Testis (tissue), 3 donors: ENCODE measurements around the gene FBXO38. TPM values are rescaled to one million over a fixed set of nuclear protein-coding genes. Genes with fewer than 3 reads are reported as not detected.

Experiments used
- DNase-seq: peaks from one replicate; pipeline ENCODE4 v3.0.0-alpha.2; 2019
- H3K27ac ChIP-seq, 2 donors: fragments of 200-600 bp; sonication (generic); one replicate each; pipeline ENCODE4 v1.5.1; 2019
- H3K27me3 ChIP-seq: fragments of 200-600 bp; sonication (generic); one replicate; pipeline ENCODE4 v1.5.1; 2019
- H3K36me3 ChIP-seq: fragments of 200-600 bp; sonication (generic); one replicate; pipeline ENCODE4 v1.5.1; 2017; ENCODE audit warnings: low read depth; ENCODE audit errors: missing control alignments
- H3K4me1 ChIP-seq: fragments of 200-600 bp; sonication (generic); one replicate; pipeline ENCODE4 v1.5.1; 2019
- H3K4me3 ChIP-seq, 2 donors: fragments of 200-600 bp; sonication (generic); one replicate each; pipeline ENCODE4 v1.5.1; 2017 to 2019
- H3K9me3 ChIP-seq: fragments of 200-600 bp; sonication (generic); one replicate; pipeline ENCODE4 v1.5.1; 2017
- CTCF ChIP-seq, 3 experiments: fragments of 450-650 bp in 2 of 3; fragments of 200-600 bp in 1 of 3; sonication (generic) in 1 of 3; IDR thresholded peaks; one replicate each; pipeline ENCODE4 v1.5.1; 2016 to 2019; ENCODE audit warnings: antibody characterized with exemption in 3 of 3, mild to moderate bottlenecking in 2 of 3, moderate library complexity in 1 of 3
- POLR2A ChIP-seq: fragments of 450-650 bp; IDR thresholded peaks from one replicate; pipeline ENCODE4 v1.6.1; 2017; ENCODE audit warnings: antibody characterized with exemption, mild to moderate bottlenecking, moderate library complexity
- WGBS, 2 donors: methylation state at CpG; one replicate each; pipeline ENCODE4 v1.1.5; 2018; 5-methylcytosine and 5-hydroxymethylcytosine counted together
- intact Hi-C: fragments of 100-400 bp; cut with DNase I; formaldehyde crosslinking; loops from one replicate; pipeline ENCODE4 v1.15.1; 2023; ENCODE audit warnings: low total_unique reads
- polyA plus RNA-seq: library from polyadenylated mRNA; stranded (reverse); fragments of 350-450 nt; fragmentation: Illumina TruSeq; extraction: RNeasy Lipid Tissue Mini Kit (QIAGEN cat#74804); gene quantifications from one replicate; pipeline ENCODE4 v1.2.3, GENCODE V29; 2014; ENCODE audit warnings: low read depth, low replicate concordance; ENCODE audit not compliant: insufficient read depth
- total RNA-seq, 2 donors: library from RNA; depleted of rRNA; stranded (reverse); fragments of >200 nt; gene quantifications; one replicate each; pipeline ENCODE4 v1.2.3, GENCODE V29; 2016

Gene FBXO38
- total and polyA plus RNA-seq, 3 donors from 2014 or later, result 41.0 to 62.4 (median 57.8) TPM

GRCh38 chr5:148395031-148395430 is 11.3 kb downstream of the FBXO38 start:
- H3K9me3 ChIP-seq, result no peaks in the 10 kb centered on the region
- no peak for DNase-seq
- no peaks in the 10 kb centered on the region for H3K27me3 ChIP-seq
- intact Hi-C loops, result no loop called here
- no peak overlapping the region for H3K4me3 ChIP-seq
- H3K27ac ChIP-seq, result no peak overlapping the region
- TF ChIP-seq CTCF (IDR thresholded peaks at IDR 0.05) (no peak), POLR2A (no peak)
- peaks cover 5% of the 10 kb centered on the region for H3K4me1 ChIP-seq
- WGBS, 2 donors, result 71 to 93% methylated on average over 2 of the region's 2 CpGs
- H3K36me3 ChIP-seq, result no peaks in the 10 kb centered on the region

- 87 to 91% methylated on average over 3 of the region's 3 CpGs for WGBS, 2 donors
- Histone ChIP-seq H3K36me3 (no peaks in the 10 kb centered on the region), H3K27ac (no peak overlapping the region)
These were observed 14.3 kb downstream of the FBXO38 start for GRCh38 chr5:148397968-148398595.

GRCh38 chr5:148398698-148399121 is 15.0 kb downstream of the FBXO38 start:
- WGBS, 2 donors, result 83 to 89% methylated on average over 5 of the region's 5 CpGs
- Histone ChIP-seq H3K9me3 (no peaks in the 10 kb centered on the region), H3K36me3 (no peaks in the 10 kb centered on the region), H3K27ac (no peak overlapping the region), H3K4me3 (no peak overlapping the region), H3K4me1 (no peaks in the 10 kb centered on the region), H3K27me3 (no peaks in the 10 kb centered on the region)
- TF ChIP-seq POLR2A (no peak), CTCF (IDR thresholded peaks at IDR 0.05) (no peak)
- no peak for DNase-seq
- intact Hi-C loops, result no loop called here

More at GRCh38 chr5:148397968-148398595, 14.3 kb downstream of the FBXO38 start:
- Histone ChIP-seq H3K4me3 (no peak overlapping the region), H3K9me3 (no peaks in the 10 kb centered on the region), H3K4me1 (no peaks in the 10 kb centered on the region), H3K27me3 (no peaks in the 10 kb centered on the region)
- no peak for TF ChIP-seq POLR2A
- no peak for TF ChIP-seq CTCF (IDR thresholded peaks at IDR 0.05)
- intact Hi-C loops, result no loop called here
- DNase-seq, result no peak

- no peaks in the 10 kb centered on the region for H3K27me3 ChIP-seq
- H3K9me3 ChIP-seq, result no peaks in the 10 kb centered on the region
- intact Hi-C loops, result no loop called here
- TF ChIP-seq POLR2A (no peak), CTCF (IDR thresholded peaks at IDR 0.05) (no peak)
- peak overlapping the region in 1 of 2 donors; percentile 39 for H3K27ac ChIP-seq
- no peaks in the 10 kb centered on the region for H3K36me3 ChIP-seq
- H3K4me3 ChIP-seq, result no peak overlapping the region
- no peak for DNase-seq
- WGBS, 2 donors, result 63 to 67% methylated on average over 2 of the region's 2 CpGs
- no peaks in the 10 kb centered on the region for H3K4me1 ChIP-seq
These were observed 17.8 kb downstream of the FBXO38 start for GRCh38 chr5:148401604-148402003.

GRCh38 chr5:148403344-148403743 is 19.6 kb downstream of the FBXO38 start:
- Histone ChIP-seq H3K27me3 (no peaks in the 10 kb centered on the region), H3K9me3 (no peaks in the 10 kb centered on the region), H3K36me3 (no peaks in the 10 kb centered on the region), H3K27ac (no peak overlapping the region), H3K4me1 (no peaks in the 10 kb centered on the region), H3K4me3 (no peak overlapping the region)
- intact Hi-C loops, result no loop called here
- no peak for TF ChIP-seq POLR2A
- TF ChIP-seq CTCF (IDR thresholded peaks at IDR 0.05), result no peak
- DNase-seq, result no peak
